MM.1S (cell line): ENCODE data around the gene LTBP3.

Source experiments
- DNase-seq: peaks from one replicate; pipeline ENCODE4 v3.0.0-alpha.2; 2015
- H2AFZ ChIP-seq: fragments of 300-600 bp; sonication (generic); 2 replicates; pipeline ENCODE4 v1.6.0; 2016; ENCODE audit warnings: antibody characterized with exemption, low read length
- H3F3A ChIP-seq: fragments of 300-600 bp; sonication (generic); 2 replicates; pipeline ENCODE4 v1.6.1; 2016; ENCODE audit warnings: mild to moderate bottlenecking, antibody characterized with exemption, low read length, moderate library complexity, mixed read lengths; ENCODE audit not compliant: insufficient read depth
- H3K27ac ChIP-seq: fragments of 300-600 bp; sonication (generic); 2 replicates; pipeline ENCODE4 v1.5.1; 2016; ENCODE audit warnings: mild to moderate bottlenecking, low read length
- H3K27me3 ChIP-seq: fragments of 300-600 bp; sonication (generic); replicated peaks from 2 replicates; pipeline ENCODE4 v1.6.0; 2016; ENCODE audit warnings: low read length; ENCODE audit not compliant: insufficient read depth
- H3K36me3 ChIP-seq: fragments of 300-600 bp; sonication (generic); replicated peaks from 2 replicates; pipeline ENCODE4 v1.6.1; 2016; ENCODE audit warnings: mild to moderate bottlenecking, low read length, mixed read lengths; ENCODE audit not compliant: insufficient read depth
- H3K4me1 ChIP-seq: fragments of 300-600 bp; sonication (generic); 2 replicates; pipeline ENCODE4 v1.6.1; 2016; ENCODE audit warnings: low read length, mixed read lengths
- H3K4me2 ChIP-seq: fragments of 300-600 bp; sonication (generic); 2 replicates; pipeline ENCODE4 v1.6.0; 2016; ENCODE audit warnings: low read depth, low read length
- H3K4me3 ChIP-seq: fragments of 300-600 bp; sonication (generic); 2 replicates; pipeline ENCODE4 v1.5.1; 2016; ENCODE audit warnings: low read length, mixed read lengths
- H3K79me2 ChIP-seq: fragments of 300-600 bp; sonication (generic); 2 replicates; pipeline ENCODE4 v1.6.1; 2016; ENCODE audit warnings: mixed run types, low read length, mixed read lengths
- H3K9ac ChIP-seq: fragments of 300-600 bp; sonication (generic); 2 replicates; pipeline ENCODE4 v1.6.1; 2016; ENCODE audit warnings: low read length, mixed read lengths
- H3K9me2 ChIP-seq: fragments of 300-600 bp; sonication (generic); replicated peaks from 2 replicates; pipeline ENCODE4 v1.6.1; 2016; ENCODE audit warnings: mild to moderate bottlenecking, low read length, mixed read lengths; ENCODE audit not compliant: insufficient read depth
- H3K9me3 ChIP-seq: fragments of 300-600 bp; sonication (generic); replicated peaks from 2 replicates; pipeline ENCODE4 v1.6.1; 2016; ENCODE audit warnings: mild to moderate bottlenecking, low read length, mixed read lengths; ENCODE audit not compliant: insufficient read depth
- H4K20me1 ChIP-seq: fragments of 300-600 bp; sonication (generic); 2 replicates; pipeline ENCODE4 v1.6.1; 2016; ENCODE audit warnings: mild to moderate bottlenecking, low read length, moderate library complexity, mixed read lengths; ENCODE audit not compliant: insufficient read depth
- EZH2 ChIP-seq: fragments of 300-600 bp; sonication (generic); optimal IDR thresholded peaks from 2 replicates; pipeline ENCODE3; 2017; ENCODE audit warnings: low read depth, mild to moderate bottlenecking, antibody characterized with exemption, low read length, mixed read lengths
- EZH2phosphoT487 ChIP-seq: fragments of 300-600 bp; sonication (generic); IDR thresholded peaks from 2 replicates; pipeline ENCODE4 v1.6.1; 2018; ENCODE audit warnings: antibody characterized with exemption, low read length
- TF ChIP-seq, protein P1 (sequence below): fragments of 300-600 bp; sonication (generic); IDR thresholded peaks from 2 replicates; pipeline ENCODE4 v1.5.1; 2016; ENCODE audit warnings: antibody characterized with exemption, low read length, mixed read lengths

The LTBP3 gene

DNA sequence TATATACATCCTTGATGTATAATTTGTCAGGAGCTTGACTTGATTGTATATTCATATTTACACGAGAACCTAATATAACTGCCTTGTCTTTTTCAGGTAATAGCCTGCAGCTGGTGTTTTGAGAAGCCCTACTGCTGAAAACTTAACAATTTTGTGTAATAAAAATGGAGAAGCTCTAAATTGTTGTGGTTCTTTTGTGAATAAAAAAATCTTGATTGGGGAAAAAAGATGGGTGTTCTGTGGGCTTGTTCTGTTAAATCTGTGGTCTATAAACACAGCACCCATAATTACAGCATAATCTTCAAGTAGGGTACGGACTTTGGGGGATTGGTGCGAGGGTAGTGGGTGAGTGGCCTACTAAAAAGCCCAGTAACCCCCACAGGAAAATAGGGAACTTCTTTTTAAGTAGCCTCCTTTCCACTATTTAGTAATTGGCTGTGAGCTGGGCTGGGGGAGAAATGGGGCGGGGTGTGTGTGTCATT, 51.8 kb downstream of the LTBP3 start:
- Histone ChIP-seq H3K4me1 (peaks cover 36% of the 10 kb centered on the region), H3F3A (peaks cover 90% of the 10 kb centered on the region), H3K9me2 (no peaks in the 10 kb centered on the region), H3K79me2 (peaks cover 59% of the 10 kb centered on the region), H3K4me2 (peak overlapping the region; percentile 67; the same call in 1 of the 2 replicates), H3K36me3 (peaks cover 27% of the 10 kb centered on the region), H3K9me3 (no peaks in the 10 kb centered on the region), H3K4me3 (peak overlapping the region; percentile 6; the same call in 1 of the 2 replicates), H3K9ac (peak overlapping the region; percentile 100; the same call in 1 of the 2 replicates), H4K20me1 (peaks cover 50% of the 10 kb centered on the region), H3K27ac (peak overlapping the region; percentile 94), H2AFZ (no peak overlapping the region), H3K27me3 (no peaks in the 10 kb centered on the region)
- TF ChIP-seq EZH2 (no peak), EZH2phosphoT487 (no peak)
- TF ChIP-seq, protein P1, sequence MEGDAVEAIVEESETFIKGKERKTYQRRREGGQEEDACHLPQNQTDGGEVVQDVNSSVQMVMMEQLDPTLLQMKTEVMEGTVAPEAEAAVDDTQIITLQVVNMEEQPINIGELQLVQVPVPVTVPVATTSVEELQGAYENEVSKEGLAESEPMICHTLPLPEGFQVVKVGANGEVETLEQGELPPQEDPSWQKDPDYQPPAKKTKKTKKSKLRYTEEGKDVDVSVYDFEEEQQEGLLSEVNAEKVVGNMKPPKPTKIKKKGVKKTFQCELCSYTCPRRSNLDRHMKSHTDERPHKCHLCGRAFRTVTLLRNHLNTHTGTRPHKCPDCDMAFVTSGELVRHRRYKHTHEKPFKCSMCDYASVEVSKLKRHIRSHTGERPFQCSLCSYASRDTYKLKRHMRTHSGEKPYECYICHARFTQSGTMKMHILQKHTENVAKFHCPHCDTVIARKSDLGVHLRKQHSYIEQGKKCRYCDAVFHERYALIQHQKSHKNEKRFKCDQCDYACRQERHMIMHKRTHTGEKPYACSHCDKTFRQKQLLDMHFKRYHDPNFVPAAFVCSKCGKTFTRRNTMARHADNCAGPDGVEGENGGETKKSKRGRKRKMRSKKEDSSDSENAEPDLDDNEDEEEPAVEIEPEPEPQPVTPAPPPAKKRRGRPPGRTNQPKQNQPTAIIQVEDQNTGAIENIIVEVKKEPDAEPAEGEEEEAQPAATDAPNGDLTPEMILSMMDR, result no peak
- DNase-seq, result peak; percentile 34

DNA sequence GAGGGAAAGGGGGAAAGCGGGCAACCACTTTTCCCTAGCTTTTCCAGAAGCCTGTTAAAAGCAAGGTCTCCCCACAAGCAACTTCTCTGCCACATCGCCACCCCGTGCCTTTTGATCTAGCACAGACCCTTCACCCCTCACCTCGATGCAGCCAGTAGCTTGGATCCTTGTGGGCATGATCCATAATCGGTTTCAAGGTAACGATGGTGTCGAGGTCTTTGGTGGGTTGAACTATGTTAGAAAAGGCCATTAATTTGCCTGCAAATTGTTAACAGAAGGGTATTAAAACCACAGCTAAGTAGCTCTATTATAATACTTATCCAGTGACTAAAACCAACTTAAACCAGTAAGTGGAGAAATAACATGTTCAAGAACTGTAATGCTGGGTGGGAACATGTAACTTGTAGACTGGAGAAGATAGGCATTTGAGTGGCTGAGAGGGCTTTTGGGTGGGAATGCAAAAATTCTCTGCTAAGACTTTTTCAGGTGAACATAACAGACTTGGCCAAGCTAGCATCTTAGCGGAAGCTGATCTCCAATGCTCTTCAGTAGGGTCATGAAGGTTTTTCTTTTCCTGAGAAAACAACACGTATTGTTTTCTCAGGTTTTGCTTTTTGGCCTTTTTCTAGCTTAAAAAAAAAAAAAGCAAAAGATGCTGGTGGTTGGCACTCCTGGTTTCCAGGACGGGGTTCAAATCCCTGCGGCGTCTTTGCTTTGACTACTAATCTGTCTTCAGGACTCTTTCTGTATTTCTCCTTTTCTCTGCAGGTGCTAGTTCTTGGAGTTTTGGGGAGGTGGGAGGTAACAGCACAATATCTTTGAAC, 52.5 kb downstream of the LTBP3 start:
- H3K4me1 ChIP-seq, result peaks cover 36% of the 10 kb centered on the region
- H3K79me2 ChIP-seq, result peaks cover 65% of the 10 kb centered on the region
- H3F3A ChIP-seq, result peaks cover 96% of the 10 kb centered on the region
- peak overlapping the region; percentile 67 for H3K4me2 ChIP-seq
- H3K9me3 ChIP-seq, result no peaks in the 10 kb centered on the region
- H3K4me3 ChIP-seq, result peak overlapping the region; percentile 86
- no peaks in the 10 kb centered on the region for H3K9me2 ChIP-seq
- peak overlapping the region; percentile 100 for H3K9ac ChIP-seq
- peak overlapping the region; percentile 94; the same call in 1 of the 2 replicates for H3K27ac ChIP-seq
- peaks cover 56% of the 10 kb centered on the region for H4K20me1 ChIP-seq
- no peak overlapping the region for H2AFZ ChIP-seq
- H3K36me3 ChIP-seq, result peaks cover 31% of the 10 kb centered on the region
- TF ChIP-seq EZH2phosphoT487 (no peak), EZH2 (no peak)
- TF ChIP-seq, protein P1, result no peak
- no peaks in the 10 kb centered on the region for H3K27me3 ChIP-seq
- DNase-seq, result peak; percentile 46

DNA sequence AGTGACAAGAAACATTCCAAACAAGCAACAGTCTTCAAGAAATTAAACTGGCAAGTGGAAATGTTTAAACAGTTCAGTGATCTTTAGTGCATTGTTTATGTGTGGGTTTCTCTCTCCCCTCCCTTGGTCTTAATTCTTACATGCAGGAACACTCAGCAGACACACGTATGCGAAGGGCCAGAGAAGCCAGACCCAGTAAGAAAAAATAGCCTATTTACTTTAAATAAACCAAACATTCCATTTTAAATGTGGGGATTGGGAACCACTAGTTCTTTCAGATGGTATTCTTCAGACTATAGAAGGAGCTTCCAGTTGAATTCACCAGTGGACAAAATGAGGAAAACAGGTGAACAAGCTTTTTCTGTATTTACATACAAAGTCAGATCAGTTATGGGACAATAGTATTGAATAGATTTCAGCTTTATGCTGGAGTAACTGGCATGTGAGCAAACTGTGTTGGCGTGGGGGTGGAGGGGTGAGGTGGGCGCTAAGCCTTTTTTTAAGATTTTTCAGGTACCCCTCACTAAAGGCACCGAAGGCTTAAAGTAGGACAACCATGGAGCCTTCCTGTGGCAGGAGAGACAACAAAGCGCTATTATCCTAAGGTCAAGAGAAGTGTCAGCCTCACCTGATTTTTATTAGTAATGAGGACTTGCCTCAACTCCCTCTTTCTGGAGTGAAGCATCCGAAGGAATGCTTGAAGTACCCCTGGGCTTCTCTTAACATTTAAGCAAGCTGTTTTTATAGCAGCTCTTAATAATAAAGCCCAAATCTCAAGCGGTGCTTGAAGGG, 53.3 kb downstream of the LTBP3 start:
- H2AFZ ChIP-seq, result no peak overlapping the region
- H4K20me1 ChIP-seq, result peaks cover 64% of the 10 kb centered on the region
- H3K4me3 ChIP-seq, result peak overlapping the region; percentile 86
- peak overlapping the region; percentile 94 for H3K27ac ChIP-seq
- no peaks in the 10 kb centered on the region for H3K9me3 ChIP-seq
- peak; percentile 36 for DNase-seq
- no peaks in the 10 kb centered on the region for H3K27me3 ChIP-seq
- TF ChIP-seq EZH2, result no peak
- TF ChIP-seq EZH2phosphoT487, result no peak
- TF ChIP-seq, protein P1, result no peak
- peak overlapping the region; percentile 100 for H3K9ac ChIP-seq
- H3K4me1 ChIP-seq, result peaks cover 36% of the 10 kb centered on the region
- H3K4me2 ChIP-seq, result peak overlapping the region; percentile 67
- H3F3A ChIP-seq, result peaks cover 96% of the 10 kb centered on the region
- peaks cover 37% of the 10 kb centered on the region for H3K36me3 ChIP-seq
- H3K9me2 ChIP-seq, result no peaks in the 10 kb centered on the region
- H3K79me2 ChIP-seq, result peaks cover 73% of the 10 kb centered on the region
